Astrocyte of the cerebellum (primary cell): Measurements from ENCODE around the gene CAMKMT.

Experiments used
- DNase-seq: peaks from one replicate; pipeline ENCODE4 v3.0.0-alpha.2; 2011; ENCODE audit warnings: low read depth
- H3K4me3 ChIP-seq: 2 replicates; pipeline ENCODE4 v1.5.1; 2011; ENCODE audit warnings: mild to moderate bottlenecking, low read depth, low read length, moderate library complexity
- in situ Hi-C: cut with HindIII; loops from 2 replicates; pipeline ENCODE4 v1.10.0; 2017; ENCODE audit warnings: low sequenced_read_pairs
- TF ChIP-seq, protein P1 (sequence below): IDR thresholded peaks from 2 replicates; pipeline ENCODE4 v1.5.1; 2012; ENCODE audit warnings: low read length, low read depth, moderate library complexity, mild to moderate bottlenecking; ENCODE audit errors: missing control alignments

Gene CAMKMT

DNA sequence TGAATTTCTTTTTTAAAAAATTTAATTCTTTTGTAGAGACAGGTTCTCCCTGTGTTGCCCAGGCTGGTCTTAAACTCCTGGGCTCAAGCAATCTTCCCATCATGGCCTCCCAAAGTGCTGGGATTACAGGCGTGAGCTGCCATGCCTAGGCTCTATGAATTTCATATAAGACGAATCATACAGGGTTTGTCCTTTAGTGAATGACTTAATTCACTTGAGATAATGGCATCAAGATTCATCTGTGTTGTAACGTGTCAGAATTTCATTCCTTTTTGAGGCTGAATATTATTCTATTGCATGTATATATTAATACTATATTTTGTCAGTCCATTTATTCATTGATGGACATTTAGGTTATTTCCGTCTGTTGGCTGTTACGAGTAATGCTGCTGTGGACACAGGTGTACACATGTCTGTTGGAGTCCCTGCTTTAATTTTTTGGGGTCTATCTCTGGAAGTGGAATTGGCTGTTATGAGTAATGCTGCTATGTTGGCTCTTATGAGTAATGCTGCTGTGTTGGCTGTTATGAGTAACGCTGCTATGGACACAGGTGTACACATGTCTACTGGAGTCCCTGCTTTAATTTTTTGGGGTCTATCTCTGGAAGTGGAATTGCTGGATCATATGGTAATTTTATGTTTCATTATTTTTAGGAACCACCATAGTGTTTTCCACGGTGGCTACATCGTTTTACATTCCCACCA is 210.6 kb downstream of the CAMKMT start:
- in situ Hi-C loops = no loop called here
- DNase-seq = no peak
- TF ChIP-seq, protein P1, sequence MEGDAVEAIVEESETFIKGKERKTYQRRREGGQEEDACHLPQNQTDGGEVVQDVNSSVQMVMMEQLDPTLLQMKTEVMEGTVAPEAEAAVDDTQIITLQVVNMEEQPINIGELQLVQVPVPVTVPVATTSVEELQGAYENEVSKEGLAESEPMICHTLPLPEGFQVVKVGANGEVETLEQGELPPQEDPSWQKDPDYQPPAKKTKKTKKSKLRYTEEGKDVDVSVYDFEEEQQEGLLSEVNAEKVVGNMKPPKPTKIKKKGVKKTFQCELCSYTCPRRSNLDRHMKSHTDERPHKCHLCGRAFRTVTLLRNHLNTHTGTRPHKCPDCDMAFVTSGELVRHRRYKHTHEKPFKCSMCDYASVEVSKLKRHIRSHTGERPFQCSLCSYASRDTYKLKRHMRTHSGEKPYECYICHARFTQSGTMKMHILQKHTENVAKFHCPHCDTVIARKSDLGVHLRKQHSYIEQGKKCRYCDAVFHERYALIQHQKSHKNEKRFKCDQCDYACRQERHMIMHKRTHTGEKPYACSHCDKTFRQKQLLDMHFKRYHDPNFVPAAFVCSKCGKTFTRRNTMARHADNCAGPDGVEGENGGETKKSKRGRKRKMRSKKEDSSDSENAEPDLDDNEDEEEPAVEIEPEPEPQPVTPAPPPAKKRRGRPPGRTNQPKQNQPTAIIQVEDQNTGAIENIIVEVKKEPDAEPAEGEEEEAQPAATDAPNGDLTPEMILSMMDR = no peak
- no peak overlapping the region for H3K4me3 ChIP-seq

GRCh38 chr2:44573996-44574395 is 212.2 kb downstream of the CAMKMT start:
- TF ChIP-seq, protein P1 = no peak
- in situ Hi-C loops = no loop called here
- DNase-seq = no peak
- H3K4me3 ChIP-seq = no peak overlapping the region

GRCh38 chr2:44578471-44579093 is 216.8 kb downstream of the CAMKMT start:
- in situ Hi-C loops = no loop called here
- peak; percentile 12 for DNase-seq
- H3K4me3 ChIP-seq = no peak overlapping the region
- TF ChIP-seq, protein P1 = no peak

GRCh38 chr2:44579115-44579836 is 217.5 kb downstream of the CAMKMT start:
- no peak overlapping the region for H3K4me3 ChIP-seq
- in situ Hi-C loops = no loop called here
- TF ChIP-seq, protein P1 = no peak
- no peak for DNase-seq

DNA sequence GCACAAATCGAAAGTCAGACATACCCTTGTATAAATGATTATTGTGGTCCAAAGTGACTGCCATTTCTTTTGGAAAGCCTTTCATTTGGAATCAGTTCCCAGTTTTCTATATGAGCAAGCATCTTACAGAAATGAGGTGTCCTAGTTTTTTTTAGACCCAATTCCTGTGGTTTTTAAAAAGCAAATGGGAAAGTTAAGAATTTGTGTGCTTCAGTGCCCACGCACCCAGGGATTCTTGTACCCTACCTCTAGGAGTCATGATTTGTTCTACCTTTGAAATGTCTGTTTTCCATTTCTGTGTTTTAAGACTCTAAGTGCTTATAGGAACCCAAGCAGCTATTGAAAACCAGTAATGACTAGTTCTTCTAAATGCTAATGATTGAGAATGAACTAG is 218.1 kb downstream of the CAMKMT start:
- DNase-seq = no peak
- no peak overlapping the region for H3K4me3 ChIP-seq
- in situ Hi-C loops = no loop called here
- TF ChIP-seq, protein P1 = no peak

- in situ Hi-C loops = no loop called here
- DNase-seq = no peak
Observed at GRCh38 chr2:44580875-44581515, 219.2 kb downstream of the CAMKMT start.

More at GRCh38 chr2:44580875-44581515, 219.2 kb downstream of the CAMKMT start:
- no peak overlapping the region for H3K4me3 ChIP-seq
- TF ChIP-seq, protein P1 = no peak
